ENCODE results near the gene SMCO1.
"Not testable (repeated sequence)": the region's sequence is repeated elsewhere in the genome, so short reads cannot be mapped to it uniquely, and the experiment has no call there.

The SMCO1 gene

GRCh38 chr3:196519718-196520082, 4.6 kb upstream of the SMCO1 start:
- no peak for DNase-seq

- peak; percentile 11 for DNase-seq
Observed at GRCh38 chr3:196518966-196519717, 4.0 kb upstream of the SMCO1 start.

GRCh38 chr3:196517919-196518318, 2.8 kb upstream of the SMCO1 start:
- no peak for DNase-seq

GRCh38 chr3:196517162-196517800, 2.1 kb upstream of the SMCO1 start:
- DNase-seq: no peak

- no peak for DNase-seq
Observed at GRCh38 chr3:196514350-196514716, 813 bp downstream of the SMCO1 start.

- DNase-seq: no peak
Observed at GRCh38 chr3:196513697-196514349, 1.3 kb downstream of the SMCO1 start.

GRCh38 chr3:196511646-196512425, 3.3 kb downstream of the SMCO1 start:
- not testable (repeated sequence) for DNase-seq

- not testable (repeated sequence) for DNase-seq
Observed at GRCh38 chr3:196511108-196511507, 4.0 kb downstream of the SMCO1 start.

GRCh38 chr3:196506687-196507086, 8.5 kb downstream of the SMCO1 start:
- DNase-seq: no peak

- no peak for DNase-seq
Observed at GRCh38 chr3:196504556-196504955, 10.6 kb downstream of the SMCO1 start.

- DNase-seq: not testable (repeated sequence)
Observed at GRCh38 chr3:196504077-196504398, 11.1 kb downstream of the SMCO1 start.

- DNase-seq: peak; percentile 85
Observed at GRCh38 chr3:196503196-196504076, 11.7 kb downstream of the SMCO1 start, which contains the start of gene RNF168. Gene RNF168, minus strand, starts transcription at chr3:196503768. Its CDS starts 595 bp downstream, at chr3:196503173.

GRCh38 chr3:196502775-196503195, 12.4 kb downstream of the SMCO1 start:
- peak; percentile 32 for DNase-seq

GRCh38 chr3:196501316-196502044, 13.7 kb downstream of the SMCO1 start:
- no peak for DNase-seq

GRCh38 chr3:196499807-196500524, 15.2 kb downstream of the SMCO1 start:
- DNase-seq: no peak

- DNase-seq: no peak
Observed at GRCh38 chr3:196499061-196499460, 16.1 kb downstream of the SMCO1 start.

- no peak for DNase-seq
Observed at GRCh38 chr3:196498297-196498696, 16.8 kb downstream of the SMCO1 start.

- no peak for DNase-seq
Observed at GRCh38 chr3:196496183-196496582, 19.0 kb downstream of the SMCO1 start.

- DNase-seq: no peak
Observed at GRCh38 chr3:196493292-196493691, 21.9 kb downstream of the SMCO1 start.

- no peak for DNase-seq
Observed at GRCh38 chr3:196492080-196492479, 23.1 kb downstream of the SMCO1 start.

GRCh38 chr3:196489747-196490146, 25.4 kb downstream of the SMCO1 start:
- DNase-seq: no peak
